HCT116 (cell line): ENCODE results near the gene CHID1.

ENCODE experiments used
- CEBPB ChIP-seq: IDR thresholded peaks from 2 replicates; pipeline ENCODE4 v1.6.1; 2012; ENCODE audit warnings: low read depth
- EZH2 ChIP-seq: fragments of 200-600 bp; sonication (generic); IDR thresholded peaks from 2 replicates; pipeline ENCODE4 v1.6.1; 2017; ENCODE audit warnings: antibody characterized with exemption, mixed run types
- FOSL1 ChIP-seq: IDR thresholded peaks from 2 replicates; pipeline ENCODE4 v1.6.1; 2012; ENCODE audit warnings: low read depth
- JUND ChIP-seq: IDR thresholded peaks from 2 replicates; pipeline ENCODE4 v1.6.1; 2012
- POLR2A ChIP-seq: IDR thresholded peaks from 2 replicates; pipeline ENCODE4 v1.7.0; 2011; ENCODE audit warnings: borderline replicate concordance; ENCODE audit not compliant: insufficient read depth, insufficient read length; ENCODE audit errors: extremely low read depth
- POLR2AphosphoS5 ChIP-seq: IDR thresholded peaks from 2 replicates; pipeline ENCODE4 v1.6.1; 2011; ENCODE audit warnings: mild to moderate bottlenecking, low read depth, low read length, moderate library complexity
- RAD21 ChIP-seq: IDR thresholded peaks from 2 replicates; pipeline ENCODE4 v1.6.1; 2012; ENCODE audit warnings: low read depth, mild to moderate bottlenecking
- SRF ChIP-seq: IDR thresholded peaks from 2 replicates; pipeline ENCODE4 v1.6.1; 2012; ENCODE audit warnings: low read depth
- TCF7L2 ChIP-seq: IDR thresholded peaks from 2 replicates; pipeline ENCODE4 v1.7.0; 2011; ENCODE audit warnings: borderline replicate concordance, inconsistent platforms; ENCODE audit not compliant: insufficient read depth, insufficient read length; ENCODE audit errors: extremely low read depth
- TF ChIP-seq, protein P1 (sequence below), 3 experiments: fragments of 200-600 bp in 1 of 3; sonication (generic) in 1 of 3; IDR thresholded peaks in 2 of 3; conservative IDR thresholded peaks in 1 of 3; 2 replicates each; pipeline ENCODE4 v1.5.1; 2012 to 2017; ENCODE audit warnings: low read depth in 2 of 3, low read length in 2 of 3, antibody characterized with exemption in 1 of 3, borderline replicate concordance in 1 of 3, control low read depth in 1 of 3, mild to moderate bottlenecking in 1 of 3, mixed read lengths in 1 of 3, mixed run types in 1 of 3, moderate library complexity in 1 of 3; ENCODE audit not compliant: insufficient read depth in 1 of 3
- TF ChIP-seq, protein P2 (sequence below): IDR thresholded peaks from 2 replicates; pipeline ENCODE4 v1.6.1; 2012
- TF ChIP-seq, protein P3 (sequence below): IDR thresholded peaks from 2 replicates; pipeline ENCODE4 v1.6.1; 2012; ENCODE audit warnings: low read depth

DNA sequence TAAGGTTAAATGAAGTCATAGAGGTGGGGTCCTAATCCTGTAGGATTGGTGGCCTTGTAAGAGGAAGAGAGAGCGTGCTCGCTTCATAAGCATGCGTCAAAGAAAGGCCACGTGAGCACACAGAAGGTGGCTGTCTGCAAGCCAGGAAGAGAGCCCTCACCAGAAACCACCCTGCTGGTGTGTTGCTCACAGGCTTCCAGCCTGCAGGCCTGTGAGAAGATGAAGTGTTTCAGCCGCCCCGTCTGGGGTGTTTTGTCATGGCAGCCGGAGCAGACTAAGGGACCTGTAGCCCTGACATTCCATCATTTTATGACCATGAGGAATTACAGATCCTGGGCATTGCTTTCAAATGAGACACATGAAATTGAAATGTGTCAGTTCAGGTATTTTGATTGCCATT, 47.5 kb upstream of the CHID1 start:
- TF ChIP-seq, protein P1, sequence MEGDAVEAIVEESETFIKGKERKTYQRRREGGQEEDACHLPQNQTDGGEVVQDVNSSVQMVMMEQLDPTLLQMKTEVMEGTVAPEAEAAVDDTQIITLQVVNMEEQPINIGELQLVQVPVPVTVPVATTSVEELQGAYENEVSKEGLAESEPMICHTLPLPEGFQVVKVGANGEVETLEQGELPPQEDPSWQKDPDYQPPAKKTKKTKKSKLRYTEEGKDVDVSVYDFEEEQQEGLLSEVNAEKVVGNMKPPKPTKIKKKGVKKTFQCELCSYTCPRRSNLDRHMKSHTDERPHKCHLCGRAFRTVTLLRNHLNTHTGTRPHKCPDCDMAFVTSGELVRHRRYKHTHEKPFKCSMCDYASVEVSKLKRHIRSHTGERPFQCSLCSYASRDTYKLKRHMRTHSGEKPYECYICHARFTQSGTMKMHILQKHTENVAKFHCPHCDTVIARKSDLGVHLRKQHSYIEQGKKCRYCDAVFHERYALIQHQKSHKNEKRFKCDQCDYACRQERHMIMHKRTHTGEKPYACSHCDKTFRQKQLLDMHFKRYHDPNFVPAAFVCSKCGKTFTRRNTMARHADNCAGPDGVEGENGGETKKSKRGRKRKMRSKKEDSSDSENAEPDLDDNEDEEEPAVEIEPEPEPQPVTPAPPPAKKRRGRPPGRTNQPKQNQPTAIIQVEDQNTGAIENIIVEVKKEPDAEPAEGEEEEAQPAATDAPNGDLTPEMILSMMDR (IDR thresholded peaks at IDR 0.05 in 2 of 3, conservative IDR thresholded peaks at IDR 0.05 in 1 of 3; ENCODE audit: borderline replicate concordance in 1 of 3, insufficient read depth in 1 of 3, low read depth in 2 of 3, low read length in 2 of 3) = no peak
- TF ChIP-seq, protein P2, sequence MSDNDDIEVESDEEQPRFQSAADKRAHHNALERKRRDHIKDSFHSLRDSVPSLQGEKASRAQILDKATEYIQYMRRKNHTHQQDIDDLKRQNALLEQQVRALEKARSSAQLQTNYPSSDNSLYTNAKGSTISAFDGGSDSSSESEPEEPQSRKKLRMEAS = no peak
- TF ChIP-seq FOSL1 = no peak
- no peak for TF ChIP-seq JUND
- TF ChIP-seq EZH2 = no peak
- TF ChIP-seq POLR2A = no peak
- no peak for TF ChIP-seq TCF7L2
- TF ChIP-seq CEBPB = no peak
- TF ChIP-seq, protein P3, sequence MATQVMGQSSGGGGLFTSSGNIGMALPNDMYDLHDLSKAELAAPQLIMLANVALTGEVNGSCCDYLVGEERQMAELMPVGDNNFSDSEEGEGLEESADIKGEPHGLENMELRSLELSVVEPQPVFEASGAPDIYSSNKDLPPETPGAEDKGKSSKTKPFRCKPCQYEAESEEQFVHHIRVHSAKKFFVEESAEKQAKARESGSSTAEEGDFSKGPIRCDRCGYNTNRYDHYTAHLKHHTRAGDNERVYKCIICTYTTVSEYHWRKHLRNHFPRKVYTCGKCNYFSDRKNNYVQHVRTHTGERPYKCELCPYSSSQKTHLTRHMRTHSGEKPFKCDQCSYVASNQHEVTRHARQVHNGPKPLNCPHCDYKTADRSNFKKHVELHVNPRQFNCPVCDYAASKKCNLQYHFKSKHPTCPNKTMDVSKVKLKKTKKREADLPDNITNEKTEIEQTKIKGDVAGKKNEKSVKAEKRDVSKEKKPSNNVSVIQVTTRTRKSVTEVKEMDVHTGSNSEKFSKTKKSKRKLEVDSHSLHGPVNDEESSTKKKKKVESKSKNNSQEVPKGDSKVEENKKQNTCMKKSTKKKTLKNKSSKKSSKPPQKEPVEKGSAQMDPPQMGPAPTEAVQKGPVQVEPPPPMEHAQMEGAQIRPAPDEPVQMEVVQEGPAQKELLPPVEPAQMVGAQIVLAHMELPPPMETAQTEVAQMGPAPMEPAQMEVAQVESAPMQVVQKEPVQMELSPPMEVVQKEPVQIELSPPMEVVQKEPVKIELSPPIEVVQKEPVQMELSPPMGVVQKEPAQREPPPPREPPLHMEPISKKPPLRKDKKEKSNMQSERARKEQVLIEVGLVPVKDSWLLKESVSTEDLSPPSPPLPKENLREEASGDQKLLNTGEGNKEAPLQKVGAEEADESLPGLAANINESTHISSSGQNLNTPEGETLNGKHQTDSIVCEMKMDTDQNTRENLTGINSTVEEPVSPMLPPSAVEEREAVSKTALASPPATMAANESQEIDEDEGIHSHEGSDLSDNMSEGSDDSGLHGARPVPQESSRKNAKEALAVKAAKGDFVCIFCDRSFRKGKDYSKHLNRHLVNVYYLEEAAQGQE = no peak
- TF ChIP-seq RAD21 = no peak
- no peak for TF ChIP-seq POLR2AphosphoS5
- no peak for TF ChIP-seq SRF
